ES-I3 (cell line): ENCODE measurements around the gene C20orf173.
"Not testable (repeated sequence)": the region's sequence is repeated elsewhere in the genome, so short reads cannot be mapped to it uniquely, and the experiment has no call there.

ENCODE experiments used
- H3K36me3 ChIP-seq: 2 replicates; pipeline ENCODE4 v1.6.1; 2013; ENCODE audit warnings: mild to moderate bottlenecking, low read length, control low read depth, moderate library complexity; ENCODE audit not compliant: insufficient read depth
- H3K4me1 ChIP-seq: 2 replicates; pipeline ENCODE4 v1.6.1; 2013; ENCODE audit warnings: mild to moderate bottlenecking, control low read depth, low read length; ENCODE audit not compliant: insufficient read depth
- H3K9ac ChIP-seq: 2 replicates; pipeline ENCODE4 v1.6.1; 2013; ENCODE audit warnings: low read depth, mild to moderate bottlenecking, low read length, moderate library complexity
- H3K9me3 ChIP-seq: 2 replicates; pipeline ENCODE4 v1.6.1; 2013; ENCODE audit warnings: mild to moderate bottlenecking, low read length, moderate library complexity; ENCODE audit not compliant: control insufficient read depth, insufficient read depth

The C20orf173 gene

GRCh38 chr20:35539756-35540212 lies 10.3 kb upstream of the C20orf173 start:
- no peaks in the 10 kb centered on the region for H3K4me1 ChIP-seq
- H3K36me3 ChIP-seq, result no peaks in the 10 kb centered on the region
- H3K9ac ChIP-seq, result peak overlapping the region; percentile 46
- H3K9me3 ChIP-seq, result no peaks in the 10 kb centered on the region

DNA sequence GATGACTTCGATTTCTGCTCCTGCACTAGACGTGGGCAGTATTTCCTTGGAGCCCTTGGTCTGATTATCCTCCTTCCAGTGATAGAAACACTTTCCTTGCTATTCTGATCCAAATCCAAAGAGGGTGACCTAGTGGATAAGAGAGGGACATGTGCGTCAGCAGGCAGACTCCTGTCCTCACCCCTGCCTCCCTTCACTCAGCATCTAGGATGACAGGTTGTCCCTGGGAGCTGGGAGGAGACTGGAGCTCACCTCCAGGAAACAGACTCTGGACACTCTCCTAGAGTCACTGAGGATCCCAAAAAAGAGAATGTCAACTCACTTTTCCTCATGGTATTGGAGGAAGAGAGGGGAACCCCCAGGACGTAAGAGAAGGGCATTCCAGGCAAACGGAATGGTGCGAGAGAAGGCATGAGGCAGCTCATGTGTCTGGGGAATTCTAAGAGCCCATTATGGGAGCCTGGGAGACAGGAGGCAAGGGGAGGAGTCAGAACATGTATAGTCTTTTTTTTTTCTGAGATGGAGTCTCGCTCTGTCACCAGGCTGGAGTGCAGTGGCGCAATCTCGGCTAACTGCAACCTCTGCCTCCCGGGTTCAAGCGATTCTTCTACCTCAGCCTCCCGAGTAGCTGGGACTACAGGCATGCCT lies 2.2 kb downstream of the C20orf173 start:
- Histone ChIP-seq H3K9ac (no peak overlapping the region), H3K4me1 (no peaks in the 10 kb centered on the region), H3K36me3 (no peaks in the 10 kb centered on the region), H3K9me3 (no peaks in the 10 kb centered on the region; the same call in 1 of the 2 replicates)

- Histone ChIP-seq H3K4me1 (no peaks in the 10 kb centered on the region), H3K36me3 (no peaks in the 10 kb centered on the region), H3K9me3 (no peaks in the 10 kb centered on the region; the same call in 1 of the 2 replicates), H3K9ac (no peak overlapping the region)
These were observed 3.8 kb downstream of the C20orf173 start for GRCh38 chr20:35525639-35526038.

- no peaks in the 10 kb centered on the region for H3K36me3 ChIP-seq
- H3K9me3 ChIP-seq, result no peaks in the 10 kb centered on the region; the same call in 1 of the 2 replicates
- H3K4me1 ChIP-seq, result no peaks in the 10 kb centered on the region
- H3K9ac ChIP-seq, result no peak overlapping the region
These were observed 6.1 kb downstream of the C20orf173 start for GRCh38 chr20:35523298-35523888.

DNA sequence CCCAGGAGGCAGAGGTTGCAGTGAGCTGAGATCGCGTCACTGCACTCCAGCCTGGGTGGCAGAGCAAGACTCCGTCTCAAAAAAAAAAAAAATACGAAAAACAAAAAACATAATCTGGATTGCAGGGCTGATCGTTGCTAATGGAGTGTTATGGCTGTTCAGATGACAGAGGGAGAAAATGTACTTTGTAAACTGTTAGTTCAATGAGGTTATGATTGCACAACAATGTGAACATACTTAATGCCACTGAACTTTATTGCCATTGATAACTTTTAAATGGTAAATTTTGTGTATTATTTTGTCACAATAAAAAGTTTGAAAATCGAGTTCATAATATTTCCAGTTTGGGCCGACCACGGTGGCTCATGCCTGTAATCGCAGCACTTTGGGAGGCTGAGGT lies 10.5 kb downstream of the C20orf173 start:
- Histone ChIP-seq H3K9me3 (no peaks in the 10 kb centered on the region), H3K4me1 (no peaks in the 10 kb centered on the region), H3K9ac (no peak overlapping the region), H3K36me3 (no peaks in the 10 kb centered on the region)

- H3K36me3 ChIP-seq, H3K9me3 ChIP-seq, H3K4me1 ChIP-seq, H3K9ac ChIP-seq: not testable (repeated sequence)
These were observed 11.7 kb downstream of the C20orf173 start for GRCh38 chr20:35517767-35518166.

DNA sequence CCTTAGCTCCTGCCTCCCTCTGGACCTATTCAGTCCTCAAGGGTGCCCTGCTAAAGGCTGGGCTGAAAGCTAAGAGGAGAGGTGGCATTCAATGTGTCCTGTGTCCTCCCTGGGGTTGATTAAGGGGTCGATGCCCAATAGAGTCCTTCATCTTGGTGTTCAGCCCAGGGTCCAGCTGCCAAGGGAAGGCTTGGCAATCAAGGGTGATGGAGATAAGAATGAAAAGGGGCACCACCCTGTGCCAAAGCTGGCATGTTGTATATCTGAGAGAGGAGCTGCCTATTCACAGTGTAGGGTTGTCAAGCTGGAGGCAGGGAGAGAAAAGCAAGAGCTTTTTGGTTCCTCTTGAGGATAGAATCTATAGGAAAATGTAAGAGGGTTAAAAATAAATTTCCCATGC lies 12.3 kb downstream of the C20orf173 start:
- Histone ChIP-seq H3K36me3 (no peaks in the 10 kb centered on the region), H3K9me3 (no peaks in the 10 kb centered on the region), H3K9ac (no peak overlapping the region), H3K4me1 (no peaks in the 10 kb centered on the region)

GRCh38 chr20:35515949-35516645 lies 13.4 kb downstream of the C20orf173 start:
- Histone ChIP-seq H3K36me3 (no peaks in the 10 kb centered on the region), H3K9me3 (no peaks in the 10 kb centered on the region), H3K9ac (no peak overlapping the region), H3K4me1 (no peaks in the 10 kb centered on the region)

GRCh38 chr20:35515341-35515740 lies 14.1 kb downstream of the C20orf173 start:
- Histone ChIP-seq H3K36me3 (no peaks in the 10 kb centered on the region), H3K9ac (no peak overlapping the region), H3K9me3 (no peaks in the 10 kb centered on the region), H3K4me1 (no peaks in the 10 kb centered on the region)

GRCh38 chr20:35514371-35514932 lies 15.0 kb downstream of the C20orf173 start:
- Histone ChIP-seq H3K36me3 (no peaks in the 10 kb centered on the region), H3K9ac (no peak overlapping the region), H3K9me3 (no peaks in the 10 kb centered on the region), H3K4me1 (no peaks in the 10 kb centered on the region)

DNA sequence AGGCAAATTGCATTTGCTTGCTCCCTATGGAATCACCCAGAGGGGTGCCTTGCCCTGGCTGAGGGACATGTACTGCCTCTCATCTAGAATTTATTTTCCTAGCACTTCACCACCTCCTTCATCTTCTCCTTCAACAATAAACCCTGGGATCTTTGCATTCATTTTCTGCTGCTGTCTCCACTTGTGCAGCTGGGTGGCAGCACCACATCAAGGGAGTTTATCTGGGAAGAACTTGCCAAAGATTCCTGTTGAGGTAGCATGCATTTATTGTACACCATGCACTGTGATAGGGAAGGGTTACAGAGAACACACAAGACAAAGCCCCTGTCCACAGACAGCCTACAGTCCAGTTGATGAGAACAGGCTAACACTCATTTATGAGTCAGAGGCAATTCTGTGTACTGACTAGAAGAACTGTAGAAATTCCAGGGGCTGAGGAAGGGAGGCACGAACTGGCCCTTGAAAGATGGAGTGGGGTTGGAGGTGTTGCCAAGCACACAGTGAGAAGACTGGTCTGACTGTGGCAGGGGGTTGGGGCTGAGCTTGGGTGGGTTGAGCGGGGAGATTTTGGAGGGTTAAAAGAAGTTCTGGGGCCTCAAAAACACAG lies 17.5 kb downstream of the C20orf173 start:
- Histone ChIP-seq H3K9ac (no peak overlapping the region), H3K9me3 (no peaks in the 10 kb centered on the region), H3K4me1 (no peaks in the 10 kb centered on the region), H3K36me3 (no peaks in the 10 kb centered on the region)

GRCh38 chr20:35510951-35511735 lies 18.3 kb downstream of the C20orf173 start:
- no peaks in the 10 kb centered on the region for H3K36me3 ChIP-seq
- H3K9ac ChIP-seq, result no peak overlapping the region
- H3K9me3 ChIP-seq, result no peaks in the 10 kb centered on the region
- H3K4me1 ChIP-seq, result no peaks in the 10 kb centered on the region

- no peaks in the 10 kb centered on the region for H3K4me1 ChIP-seq
- H3K9ac ChIP-seq, result no peak overlapping the region
- no peaks in the 10 kb centered on the region; the same call in 1 of the 2 replicates for H3K36me3 ChIP-seq
- H3K9me3 ChIP-seq, result no peaks in the 10 kb centered on the region
These were observed 20.8 kb downstream of the C20orf173 start for GRCh38 chr20:35508493-35509218.
